HEK293 (cell line): ENCODE results near the gene CSDE1.
A peak's percentile ranks its signal among the peaks of the same experiment; 100 is the strongest.

Experiments used
- BCL6B ChIP-seq: fragments of 450-650 bp; formaldehyde crosslinking; IDR thresholded peaks from 2 replicates; pipeline ENCODE4 v1.5.1; 2017; ENCODE audit warnings: missing biosample characterization, missing genetic modification characterization
- GLI4 ChIP-seq: fragments of 450-650 bp; formaldehyde crosslinking; IDR thresholded peaks from 2 replicates; pipeline ENCODE4 v1.5.1; 2016; ENCODE audit warnings: missing biosample characterization, missing genetic modification characterization
- IKZF3 ChIP-seq: fragments of 450-650 bp; IDR thresholded peaks from 2 replicates; pipeline ENCODE4 v1.5.0; 2018; ENCODE audit warnings: missing biosample characterization, mild to moderate bottlenecking, missing genetic modification characterization, moderate library complexity
- PRDM6 ChIP-seq: fragments of 450-650 bp; formaldehyde crosslinking; IDR thresholded peaks from 2 replicates; pipeline ENCODE4 v1.5.1; 2017; ENCODE audit warnings: missing biosample characterization, missing genetic modification characterization
- REST ChIP-seq: fragments of 450-650 bp; formaldehyde crosslinking; IDR thresholded peaks from 2 replicates; pipeline ENCODE4 v1.5.1; 2016; ENCODE audit warnings: missing biosample characterization, missing genetic modification characterization
- ZBTB17 ChIP-seq: fragments of 450-650 bp; formaldehyde crosslinking; IDR thresholded peaks from 2 replicates; pipeline ENCODE4 v1.5.1; 2016; ENCODE audit warnings: missing biosample characterization, missing genetic modification characterization
- ZFP3 ChIP-seq: fragments of 450-650 bp; formaldehyde crosslinking; IDR thresholded peaks from 2 replicates; pipeline ENCODE4 v1.5.1; 2016; ENCODE audit warnings: low read depth, missing biosample characterization, missing genetic modification characterization
- ZNF184 ChIP-seq: fragments of 450-650 bp; IDR thresholded peaks from 2 replicates; pipeline ENCODE4 v1.5.1; 2018; ENCODE audit warnings: missing biosample characterization, mild to moderate bottlenecking, missing genetic modification characterization
- ZNF311 ChIP-seq: fragments of 450-650 bp; formaldehyde crosslinking; IDR thresholded peaks from 2 replicates; pipeline ENCODE4 v1.5.1; 2017; ENCODE audit warnings: missing biosample characterization, missing genetic modification characterization, borderline replicate concordance
- ZNF341 ChIP-seq: fragments of 450-650 bp; formaldehyde crosslinking; IDR thresholded peaks from 2 replicates; pipeline ENCODE4; 2016; ENCODE audit warnings: low read depth, missing biosample characterization, missing genetic modification characterization
- ZNF354C ChIP-seq: fragments of 450-650 bp; formaldehyde crosslinking; IDR thresholded peaks from 2 replicates; pipeline ENCODE4 v1.5.1; 2016; ENCODE audit warnings: missing biosample characterization, missing genetic modification characterization, low read depth, borderline replicate concordance
- ZNF391 ChIP-seq: fragments of 450-650 bp; formaldehyde crosslinking; IDR thresholded peaks from 2 replicates; pipeline ENCODE4 v1.5.1; 2016; ENCODE audit warnings: low read depth, missing biosample characterization, missing genetic modification characterization, borderline replicate concordance
- ZNF394 ChIP-seq: fragments of 450-650 bp; formaldehyde crosslinking; IDR thresholded peaks from 2 replicates; pipeline ENCODE4 v1.5.1; 2016; ENCODE audit warnings: missing biosample characterization, missing genetic modification characterization, mild to moderate bottlenecking, moderate library complexity, borderline replicate concordance
- ZNF433 ChIP-seq: fragments of 450-650 bp; formaldehyde crosslinking; IDR thresholded peaks from 2 replicates; pipeline ENCODE4 v1.5.1; 2016; ENCODE audit warnings: missing biosample characterization, missing genetic modification characterization, low read depth
- ZNF518A ChIP-seq: fragments of 450-650 bp; formaldehyde crosslinking; conservative IDR thresholded peaks from 2 replicates; pipeline ENCODE4 v1.5.1; 2016; ENCODE audit warnings: low read depth, missing biosample characterization, missing genetic modification characterization
- ZNF561 ChIP-seq: fragments of 450-650 bp; IDR thresholded peaks from 2 replicates; pipeline ENCODE4 v1.5.1; 2018; ENCODE audit warnings: missing biosample characterization, missing genetic modification characterization, borderline replicate concordance
- ZNF596 ChIP-seq: fragments of 450-650 bp; IDR thresholded peaks from 2 replicates; pipeline ENCODE4 v1.5.0; 2018; ENCODE audit warnings: missing biosample characterization, mild to moderate bottlenecking, missing genetic modification characterization, moderate library complexity
- ZNF623 ChIP-seq: fragments of 450-650 bp; formaldehyde crosslinking; IDR thresholded peaks from 2 replicates; pipeline ENCODE4 v1.5.1; 2016; ENCODE audit warnings: missing biosample characterization, missing genetic modification characterization
- ZNF776 ChIP-seq: fragments of 450-650 bp; formaldehyde crosslinking; IDR thresholded peaks from 2 replicates; pipeline ENCODE4 v1.5.0; 2017; ENCODE audit warnings: missing biosample characterization, missing genetic modification characterization, borderline replicate concordance

The CSDE1 gene

GRCh38 chr1:114692947-114693346 lies 64.8 kb downstream of the CSDE1 start (continued):
- TF ChIP-seq ZNF776 (tag by site-specific recombination) = no peak
- TF ChIP-seq ZNF184 = no peak
- no peak for TF ChIP-seq IKZF3
- TF ChIP-seq ZNF433 = peak; percentile 39; the same call in 1 of the 2 replicates
- TF ChIP-seq BCL6B = no peak
- peak; percentile 51; the same call in 1 of the 2 replicates for TF ChIP-seq REST (tag by site-specific recombination)
- peak; percentile 83; the same call in 1 of the 2 replicates for TF ChIP-seq ZNF518A (tag by site-specific recombination)
- TF ChIP-seq ZNF596 = no peak
- TF ChIP-seq ZNF623 (tag by site-specific recombination) = peak; percentile 64
- no peak for TF ChIP-seq ZNF354C (tag by site-specific recombination)
- no peak for TF ChIP-seq ZBTB17 (tag by site-specific recombination)
- no peak for TF ChIP-seq ZFP3
- no peak for TF ChIP-seq ZNF341 (tag by site-specific recombination)
- TF ChIP-seq ZNF311 (tag by site-specific recombination) = no peak
- no peak for TF ChIP-seq ZNF391 (tag by site-specific recombination)
- no peak for TF ChIP-seq GLI4 (tag by site-specific recombination)
- TF ChIP-seq ZNF394 = peak; percentile 95
- no peak for TF ChIP-seq PRDM6 (tag by site-specific recombination)
- no peak for TF ChIP-seq ZNF561 (tag by site-specific recombination)
